ENCODE results near the gene EMC9. TPM values are rescaled to one million over a fixed set of nuclear protein-coding genes. Genes with fewer than 3 reads are reported as not detected.

EMC9 gene
- total RNA-seq, 3 donors from 2014 or later: 15.9 to 18.9 (median 17.4) TPM

DNA sequence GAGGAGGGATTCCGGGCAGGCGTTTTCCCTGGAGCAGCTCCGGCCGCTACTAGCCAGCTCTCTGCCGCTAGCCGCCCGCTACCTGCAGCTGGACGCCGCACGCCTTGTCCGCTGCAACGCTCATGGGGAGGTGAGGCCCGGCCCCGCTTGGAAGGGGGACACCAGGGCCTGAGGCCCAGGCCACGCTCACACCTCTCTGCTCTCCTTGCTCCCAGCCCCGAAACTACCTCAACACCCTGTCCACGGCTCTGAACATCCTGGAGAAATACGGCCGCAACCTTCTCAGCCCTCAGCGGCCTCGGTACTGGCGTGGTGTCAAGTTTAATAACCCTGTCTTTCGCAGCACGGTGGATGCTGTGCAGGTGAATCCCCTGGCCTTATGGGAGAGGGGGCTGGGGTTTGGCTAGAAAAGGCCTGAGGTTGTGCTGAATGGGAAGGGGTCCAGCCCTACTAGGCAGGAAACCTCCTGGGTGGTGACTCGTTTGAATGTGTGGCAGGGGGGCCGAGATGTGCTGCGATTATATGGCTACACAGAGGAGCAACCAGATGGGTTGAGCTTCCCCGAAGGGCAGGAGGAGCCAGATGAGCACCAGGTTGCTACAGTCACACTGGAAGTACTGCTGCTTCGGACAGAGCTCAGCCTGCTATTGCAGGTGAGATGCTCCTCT is 6.5 kb upstream of the EMC9 start:
- Mint-ChIP-seq H3K27me3 (ENCODE audit: low read depth) (no peaks in the 10 kb centered on the region), H3K36me3 (ENCODE audit: insufficient read depth) (peaks cover 42% of the 10 kb centered on the region), H3K9me3 (no peaks in the 10 kb centered on the region), H3K4me3 (peak overlapping the region; percentile 98), H3K4me1 (ENCODE audit: low read depth) (peaks cover 50% of the 10 kb centered on the region)
- DNase-seq (no peak), ATAC-seq (no peak)

DNA sequence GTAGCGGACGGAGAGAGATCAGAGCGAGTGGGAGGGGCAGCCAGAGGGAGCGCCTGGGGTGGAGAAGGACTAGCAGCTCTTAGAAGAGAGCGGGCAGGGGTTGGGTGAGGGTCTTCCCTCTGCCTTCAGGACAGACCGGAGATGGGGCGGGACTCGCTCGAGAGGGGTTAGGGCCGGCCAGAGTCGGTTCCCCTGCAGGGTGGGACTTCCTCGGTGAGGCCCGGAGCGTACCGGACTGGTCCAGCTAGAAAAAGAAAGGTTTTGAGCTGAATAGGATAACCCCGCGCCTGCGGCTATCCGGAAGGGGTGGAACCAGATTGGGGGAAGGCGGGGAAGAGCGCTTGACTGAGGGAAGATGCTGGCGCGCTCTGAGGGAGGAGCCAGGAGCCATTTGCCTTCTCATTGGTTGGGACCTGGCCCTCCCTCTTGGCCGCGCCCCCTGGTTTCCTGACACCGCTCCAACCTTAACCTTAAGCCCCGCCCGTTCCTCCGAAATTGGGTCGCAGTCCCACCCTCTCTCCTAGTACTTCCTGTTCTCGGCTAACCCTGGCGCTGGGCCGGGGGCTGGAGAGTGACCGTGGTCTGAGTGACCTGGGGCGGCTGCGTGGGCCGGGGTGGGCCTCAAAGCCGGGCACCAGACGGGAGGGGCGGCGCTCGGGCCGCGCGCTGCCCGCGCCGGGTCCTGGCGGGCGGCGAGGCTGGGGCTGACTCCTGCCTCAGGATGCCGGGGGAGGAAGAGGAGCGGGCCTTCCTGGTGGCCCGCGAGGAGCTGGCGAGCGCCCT is 5.8 kb upstream of the EMC9 start, which contains the start of gene RNF31:
Gene RNF31 (plus strand): TSS at position 521 of the 783 bp plus-strand sequence. CDS start 201 bp downstream, at position 722.
- peak; percentile 96 for DNase-seq
- peak; percentile 89 to 90 for ATAC-seq
- H3K36me3 Mint-ChIP-seq (ENCODE audit: insufficient read depth): peaks cover 45% of the 10 kb centered on the region

DNA sequence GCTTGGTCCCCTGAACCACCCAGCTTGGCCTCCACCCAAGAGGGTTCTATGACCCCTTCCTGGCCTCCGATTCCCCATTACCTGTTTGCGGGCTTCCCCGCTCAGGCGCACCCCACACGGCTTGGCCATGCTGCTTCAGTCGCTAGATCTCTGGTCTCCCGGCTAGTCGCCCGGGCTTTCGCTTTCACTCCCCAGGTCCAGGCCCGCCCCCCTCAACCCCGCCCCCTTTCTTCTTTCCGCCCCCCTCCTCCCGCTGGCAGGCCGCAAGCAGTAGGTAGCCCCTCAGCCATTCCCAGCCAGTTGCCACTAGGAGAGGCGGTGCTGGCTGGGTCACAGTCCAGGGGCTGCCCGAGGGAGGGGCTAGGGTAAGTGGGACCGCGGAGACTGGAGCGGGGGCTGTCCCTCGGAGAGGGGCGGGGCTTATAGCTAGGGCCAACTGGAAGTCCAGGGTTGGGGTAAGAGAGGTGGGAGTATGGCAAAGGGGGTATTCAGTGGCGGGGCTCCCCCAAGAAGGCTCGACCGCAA is 5.1 kb upstream of the EMC9 start, which contains the start of gene PSME2:
Gene PSME2 (minus strand): TSS at position 158 of the 525 bp plus-strand sequence. CDS start 29 bp downstream, at position 129.
- DNase-seq: peak; percentile 72
- H3K36me3 Mint-ChIP-seq (ENCODE audit: insufficient read depth): peaks cover 42% of the 10 kb centered on the region
- ATAC-seq: peak; percentile 67 to 73
- H3K4me1 Mint-ChIP-seq (ENCODE audit: low read depth): peaks cover 62% of the 10 kb centered on the region
- H3K9me3 Mint-ChIP-seq: no peaks in the 10 kb centered on the region
- H3K4me3 Mint-ChIP-seq: peak within 1 kb of the TSS; percentile 98
- H3K27me3 Mint-ChIP-seq (ENCODE audit: low read depth): no peaks in the 10 kb centered on the region

More for the DNA sequence above, 5.8 kb upstream of the EMC9 start, which contains the start of gene RNF31:
- Mint-ChIP-seq H3K27me3 (ENCODE audit: low read depth) (no peaks in the 10 kb centered on the region), H3K4me3 (peak within 1 kb of the TSS; percentile 98), H3K4me1 (ENCODE audit: low read depth) (peaks cover 56% of the 10 kb centered on the region), H3K9me3 (no peaks in the 10 kb centered on the region)

DNA sequence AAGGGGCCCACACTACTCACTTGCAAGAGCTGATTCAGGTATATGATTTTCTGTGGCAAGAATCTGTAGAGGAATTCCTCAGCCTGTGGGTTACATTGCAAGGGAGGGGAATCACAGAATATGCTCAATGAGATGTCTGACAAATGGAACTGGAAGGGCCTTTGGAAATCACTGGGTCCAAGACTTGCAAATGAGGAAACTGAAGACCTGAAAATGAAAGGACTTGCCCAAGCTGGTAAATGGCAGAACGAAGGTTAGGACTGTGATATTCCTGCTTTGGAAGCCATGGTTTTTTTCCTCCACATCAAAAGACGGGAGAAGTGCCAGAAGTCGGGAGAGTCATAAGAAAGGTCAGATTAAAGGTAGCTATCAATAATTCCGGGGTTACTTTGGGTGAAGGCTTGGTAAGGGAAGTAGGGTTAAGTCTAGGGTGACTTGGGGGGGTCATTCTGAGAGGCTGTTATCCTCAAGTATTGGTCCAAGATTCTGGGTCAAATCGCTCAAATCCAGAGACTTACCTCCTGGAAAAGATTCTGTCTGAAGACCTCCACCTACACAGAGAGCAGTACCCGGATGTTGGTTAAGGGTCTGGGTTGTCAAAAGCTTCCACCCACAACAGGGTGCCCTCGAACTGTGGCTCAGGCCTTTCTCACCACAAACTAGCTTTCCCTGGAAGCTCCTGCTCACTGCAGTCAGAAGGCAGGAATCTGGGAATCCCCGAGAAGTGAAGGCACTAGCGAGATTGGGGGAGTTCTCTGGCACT is 4.5 kb upstream of the EMC9 start:
- Mint-ChIP-seq H3K36me3 (ENCODE audit: insufficient read depth) (peaks cover 41% of the 10 kb centered on the region), H3K4me1 (ENCODE audit: low read depth) (peaks cover 63% of the 10 kb centered on the region), H3K4me3 (peak overlapping the region; percentile 98), H3K27me3 (ENCODE audit: low read depth) (no peaks in the 10 kb centered on the region), H3K9me3 (no peaks in the 10 kb centered on the region)
- DNase-seq (no peak), ATAC-seq (no peak)

DNA sequence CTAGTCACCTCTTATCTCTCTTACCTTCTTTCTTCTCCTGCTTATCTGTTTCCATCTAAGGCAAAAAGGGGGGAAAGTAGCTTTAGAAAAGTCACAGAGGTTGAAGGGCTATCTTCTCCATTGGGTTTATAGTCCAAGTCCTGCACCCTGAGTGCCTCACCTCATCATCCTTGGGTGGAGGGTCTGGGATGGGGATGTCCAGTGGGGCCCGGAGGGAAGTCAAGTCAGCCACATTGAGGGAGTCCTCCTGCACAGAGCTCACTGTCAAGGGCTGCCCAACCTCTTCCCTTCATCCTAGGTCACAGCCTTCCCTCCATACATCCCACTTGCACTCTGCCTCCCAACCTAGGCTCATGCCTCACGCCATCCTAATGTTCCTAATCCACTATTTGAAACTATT is 3.8 kb upstream of the EMC9 start:
- Mint-ChIP-seq H3K36me3 (ENCODE audit: insufficient read depth) (peaks cover 35% of the 10 kb centered on the region), H3K4me1 (ENCODE audit: low read depth) (peaks cover 65% of the 10 kb centered on the region), H3K9me3 (no peaks in the 10 kb centered on the region), H3K4me3 (peak overlapping the region; percentile 98), H3K27me3 (ENCODE audit: low read depth) (no peaks in the 10 kb centered on the region)
- no peak for DNase-seq
- ATAC-seq: no peak

DNA sequence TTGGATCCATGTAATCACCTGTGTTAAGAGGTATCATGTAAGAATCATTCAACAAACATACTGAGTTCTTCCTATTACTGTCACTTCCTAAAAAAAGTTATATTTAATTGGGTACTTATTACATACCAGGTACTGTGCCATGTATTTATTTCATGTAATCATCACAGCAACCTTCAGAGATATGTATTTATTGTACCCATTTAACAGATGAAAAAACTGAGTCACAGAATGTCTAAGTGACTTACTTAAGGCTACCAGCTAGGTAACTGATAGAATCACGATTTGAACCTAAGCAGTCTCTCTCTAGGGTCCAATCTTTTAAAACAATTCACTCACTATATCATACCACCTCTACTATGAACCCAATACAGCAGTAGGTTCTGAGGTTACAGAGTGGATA is 3.1 kb upstream of the EMC9 start:
- H3K9me3 Mint-ChIP-seq: no peaks in the 10 kb centered on the region
- no peak for ATAC-seq
- H3K36me3 Mint-ChIP-seq (ENCODE audit: insufficient read depth): peaks cover 36% of the 10 kb centered on the region
- DNase-seq: no peak
- H3K27me3 Mint-ChIP-seq (ENCODE audit: low read depth): no peaks in the 10 kb centered on the region
- peaks cover 66% of the 10 kb centered on the region for H3K4me1 Mint-ChIP-seq (ENCODE audit: low read depth)
- peak overlapping the region; percentile 42 for H3K4me3 Mint-ChIP-seq

DNA sequence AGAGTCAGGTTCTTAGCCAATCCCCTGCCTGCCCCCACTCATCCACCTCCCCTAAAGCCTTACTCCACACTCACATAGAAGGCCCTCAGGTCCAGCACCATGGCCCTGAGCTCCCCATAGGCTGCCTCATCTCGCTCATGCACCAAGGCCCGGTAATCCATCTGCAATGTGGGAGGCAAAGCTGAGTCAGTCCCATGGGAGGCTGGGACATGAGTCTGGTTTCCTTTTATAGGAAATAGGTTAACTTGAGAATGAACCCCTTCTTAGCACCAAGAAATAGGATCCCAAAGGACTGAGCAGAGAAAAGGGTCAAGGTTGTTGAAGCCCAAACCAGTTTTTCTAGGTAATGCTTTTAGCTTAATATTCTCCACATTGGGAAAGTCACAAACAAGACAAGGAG is 2.1 kb upstream of the EMC9 start:
- Mint-ChIP-seq H3K9me3 (no peaks in the 10 kb centered on the region), H3K36me3 (ENCODE audit: insufficient read depth) (peaks cover 39% of the 10 kb centered on the region), H3K4me3 (peak overlapping the region; percentile 31), H3K4me1 (ENCODE audit: low read depth) (peaks cover 66% of the 10 kb centered on the region), H3K27me3 (ENCODE audit: low read depth) (no peaks in the 10 kb centered on the region)
- no peak for ATAC-seq
- no peak for DNase-seq

DNA sequence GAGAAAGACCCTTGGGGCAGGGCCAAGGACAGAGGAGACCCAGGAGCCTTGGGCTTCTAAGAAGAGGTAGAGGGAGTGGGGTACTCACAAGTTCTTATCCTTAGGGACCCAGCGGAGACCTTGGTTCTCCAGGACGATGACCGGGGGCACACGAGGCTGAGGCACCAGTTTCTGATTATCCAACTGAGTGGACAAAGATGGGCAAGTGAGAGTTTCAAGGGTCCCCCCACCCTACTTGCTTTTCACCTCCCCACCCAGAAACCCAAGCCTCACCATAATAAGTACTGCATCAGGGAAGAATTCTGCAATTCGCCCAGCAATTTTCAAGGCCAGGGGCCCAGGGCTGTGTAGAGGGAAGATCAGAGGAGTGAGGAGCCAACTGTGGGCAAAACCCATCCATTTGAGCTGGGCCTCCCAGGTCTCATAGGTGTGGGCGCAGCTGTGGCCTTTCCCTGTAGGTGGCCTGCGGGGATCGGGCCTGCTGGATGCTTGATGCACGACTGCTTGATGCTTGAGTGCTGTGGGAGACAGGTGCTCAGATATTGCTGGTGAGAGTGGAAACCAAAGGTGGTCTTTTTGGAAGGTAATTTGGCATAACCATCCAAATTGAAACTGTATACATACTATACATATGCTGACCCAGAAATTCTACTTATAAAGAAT is 2.0 kb downstream of the EMC9 start:
- DNase-seq (no peak), ATAC-seq (no peak)
- Mint-ChIP-seq H3K27me3 (ENCODE audit: low read depth) (no peaks in the 10 kb centered on the region), H3K4me1 (ENCODE audit: low read depth) (peaks cover 68% of the 10 kb centered on the region), H3K4me3 (peak overlapping the region; percentile 72), H3K36me3 (ENCODE audit: insufficient read depth) (peaks cover 36% of the 10 kb centered on the region), H3K9me3 (no peaks in the 10 kb centered on the region)

DNA sequence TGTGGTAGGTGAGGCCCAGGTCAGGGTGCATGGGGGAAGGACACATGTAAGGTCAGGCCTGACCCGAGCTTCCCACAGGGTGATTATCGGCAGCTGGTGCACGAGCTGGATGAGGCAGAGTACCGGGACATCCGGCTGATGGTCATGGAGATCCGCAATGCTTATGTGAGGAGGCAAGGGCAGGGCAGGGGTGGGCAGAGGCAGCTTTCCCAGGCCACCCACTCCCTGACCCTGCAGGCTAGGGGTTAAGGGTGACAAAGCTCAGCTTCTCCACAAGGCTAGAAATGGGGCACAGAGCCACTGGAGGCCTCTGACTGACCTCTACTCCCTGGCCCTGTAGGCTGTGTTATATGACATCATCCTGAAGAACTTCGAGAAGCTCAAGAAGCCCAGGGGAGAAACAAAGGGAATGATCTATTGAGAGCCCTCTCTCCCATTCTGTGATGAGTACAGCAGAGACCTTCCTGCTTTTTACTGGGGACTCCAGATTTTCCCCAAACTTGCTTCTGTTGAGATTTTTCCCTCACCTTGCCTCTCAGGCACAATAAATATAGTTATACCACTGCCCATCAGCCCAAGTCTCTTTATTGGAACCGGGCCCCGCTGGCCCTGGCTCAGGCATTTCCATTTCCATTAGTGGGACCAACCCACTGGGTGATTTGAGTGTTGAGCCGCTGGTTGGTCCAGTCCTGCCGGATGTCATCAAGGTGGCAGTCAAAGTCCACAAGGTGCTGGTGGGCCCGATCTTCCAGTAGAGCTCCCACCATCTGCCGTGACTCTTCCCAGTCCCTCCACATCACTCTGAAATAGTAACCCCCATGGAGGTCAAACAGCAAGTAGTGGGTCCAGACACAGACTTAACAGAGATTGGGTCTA is 2.8 kb downstream of the EMC9 start:
- Mint-ChIP-seq H3K27me3 (ENCODE audit: low read depth) (no peaks in the 10 kb centered on the region), H3K4me1 (ENCODE audit: low read depth) (peaks cover 64% of the 10 kb centered on the region), H3K9me3 (no peaks in the 10 kb centered on the region), H3K4me3 (peak overlapping the region; percentile 72), H3K36me3 (ENCODE audit: insufficient read depth) (peaks cover 32% of the 10 kb centered on the region)
- DNase-seq (no peak), ATAC-seq (no peak)

DNA sequence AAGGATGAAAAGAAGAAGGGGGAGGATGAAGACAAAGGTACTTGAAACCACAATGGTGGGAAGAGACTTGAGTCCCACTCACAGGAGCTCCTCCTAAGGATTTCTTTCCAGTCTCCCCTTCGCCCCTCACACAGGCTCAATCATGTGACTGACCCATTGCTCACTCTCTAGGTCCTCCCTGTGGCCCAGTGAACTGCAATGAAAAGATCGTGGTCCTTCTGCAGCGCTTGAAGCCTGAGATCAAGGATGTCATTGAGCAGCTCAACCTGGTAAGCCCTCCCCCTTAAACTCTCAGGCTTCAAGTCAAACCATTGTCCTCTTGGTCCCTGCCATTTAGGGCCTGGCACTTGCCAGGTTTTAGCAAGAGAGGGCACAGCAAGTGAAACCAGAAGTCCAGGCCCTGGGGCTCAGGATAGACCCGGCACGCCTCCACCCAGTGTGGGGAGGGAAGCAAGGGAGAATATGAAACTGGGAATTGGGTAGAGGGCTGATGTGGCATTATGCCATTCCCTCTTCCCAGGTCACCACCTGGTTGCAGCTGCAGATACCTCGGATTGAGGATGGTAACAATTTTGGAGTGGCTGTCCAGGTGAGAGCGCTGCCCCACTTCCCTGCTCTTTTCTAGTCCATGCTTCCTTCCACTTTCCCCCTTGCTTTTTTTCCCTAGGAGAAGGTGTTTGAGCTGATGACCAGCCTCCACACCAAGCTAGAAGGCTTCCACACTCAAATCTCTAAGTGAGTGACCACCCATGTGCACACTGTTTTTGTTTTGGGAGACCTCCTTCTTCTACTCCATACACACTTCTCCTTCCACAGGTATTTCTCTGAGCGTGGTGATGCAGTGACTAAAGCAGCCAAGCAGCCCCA is 3.6 kb downstream of the EMC9 start:
- H3K4me1 Mint-ChIP-seq (ENCODE audit: low read depth): peaks cover 61% of the 10 kb centered on the region
- H3K27me3 Mint-ChIP-seq (ENCODE audit: low read depth): no peaks in the 10 kb centered on the region
- peak overlapping the region; percentile 91 for H3K4me3 Mint-ChIP-seq

DNA sequence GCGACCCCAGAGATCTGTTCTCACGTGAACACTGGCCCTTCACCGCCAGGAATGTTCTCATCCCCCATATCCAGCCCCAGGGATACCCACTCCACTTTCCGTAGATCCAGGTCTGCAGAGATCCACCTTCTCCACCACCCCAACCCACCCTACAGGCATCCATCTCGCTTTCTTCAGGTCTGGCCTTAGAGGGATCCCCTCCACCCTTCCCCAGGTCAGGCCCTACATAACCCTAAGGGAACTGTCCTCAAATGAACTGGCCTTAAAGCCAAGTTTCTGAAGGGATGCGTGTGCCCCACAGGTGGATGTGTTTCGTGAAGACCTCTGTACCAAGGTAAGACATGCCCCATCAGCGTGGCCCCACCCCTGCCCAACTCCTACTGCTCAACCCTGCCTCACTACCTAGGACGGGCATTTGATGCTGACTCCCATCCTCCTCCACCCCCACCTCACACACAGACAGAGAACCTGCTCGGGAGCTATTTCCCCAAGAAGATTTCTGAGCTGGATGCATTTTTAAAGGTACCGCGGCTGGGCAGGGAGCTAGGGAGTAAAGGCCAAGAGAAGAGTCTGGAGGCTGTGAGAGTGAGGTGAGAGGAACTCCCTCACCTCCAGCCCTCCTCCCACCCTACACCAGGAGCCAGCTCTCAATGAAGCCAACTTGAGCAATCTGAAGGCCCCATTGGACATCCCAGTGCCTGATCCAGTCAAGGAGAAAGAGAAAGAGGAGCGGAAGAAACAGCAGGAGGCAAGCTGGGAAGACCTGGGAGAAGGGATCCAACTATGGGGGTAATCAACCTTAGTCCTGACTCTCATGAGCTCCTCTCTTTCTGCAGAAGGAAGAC is 4.5 kb downstream of the EMC9 start:
- Mint-ChIP-seq H3K27me3 (ENCODE audit: low read depth) (no peaks in the 10 kb centered on the region), H3K4me3 (peak overlapping the region; percentile 91), H3K36me3 (ENCODE audit: insufficient read depth) (peaks cover 25% of the 10 kb centered on the region), H3K4me1 (ENCODE audit: low read depth) (peaks cover 62% of the 10 kb centered on the region), H3K9me3 (no peaks in the 10 kb centered on the region)
- ATAC-seq: no peak
- no peak for DNase-seq

More for the DNA sequence above, 3.6 kb downstream of the EMC9 start:
- Mint-ChIP-seq H3K36me3 (ENCODE audit: insufficient read depth) (peaks cover 27% of the 10 kb centered on the region), H3K9me3 (no peaks in the 10 kb centered on the region)
- DNase-seq: no peak
- ATAC-seq: no peak
